Activated CD4-positive, CD25-positive, alpha-beta regulatory T cell treated with anti-CD3 and anti-CD28 coated beads, Interleukin-2, amount 50 U/mL, for 16 hours (primary cell): ENCODE measurements around the gene ASPDH.
A peak's percentile ranks its signal among the peaks of the same experiment; 100 is the strongest.

ENCODE experiments used
- DNase-seq: peaks from one replicate; pipeline ENCODE4 v3.0.0-alpha.2; 2020; ENCODE audit warnings: low read depth, low spot score

Gene ASPDH

DNA sequence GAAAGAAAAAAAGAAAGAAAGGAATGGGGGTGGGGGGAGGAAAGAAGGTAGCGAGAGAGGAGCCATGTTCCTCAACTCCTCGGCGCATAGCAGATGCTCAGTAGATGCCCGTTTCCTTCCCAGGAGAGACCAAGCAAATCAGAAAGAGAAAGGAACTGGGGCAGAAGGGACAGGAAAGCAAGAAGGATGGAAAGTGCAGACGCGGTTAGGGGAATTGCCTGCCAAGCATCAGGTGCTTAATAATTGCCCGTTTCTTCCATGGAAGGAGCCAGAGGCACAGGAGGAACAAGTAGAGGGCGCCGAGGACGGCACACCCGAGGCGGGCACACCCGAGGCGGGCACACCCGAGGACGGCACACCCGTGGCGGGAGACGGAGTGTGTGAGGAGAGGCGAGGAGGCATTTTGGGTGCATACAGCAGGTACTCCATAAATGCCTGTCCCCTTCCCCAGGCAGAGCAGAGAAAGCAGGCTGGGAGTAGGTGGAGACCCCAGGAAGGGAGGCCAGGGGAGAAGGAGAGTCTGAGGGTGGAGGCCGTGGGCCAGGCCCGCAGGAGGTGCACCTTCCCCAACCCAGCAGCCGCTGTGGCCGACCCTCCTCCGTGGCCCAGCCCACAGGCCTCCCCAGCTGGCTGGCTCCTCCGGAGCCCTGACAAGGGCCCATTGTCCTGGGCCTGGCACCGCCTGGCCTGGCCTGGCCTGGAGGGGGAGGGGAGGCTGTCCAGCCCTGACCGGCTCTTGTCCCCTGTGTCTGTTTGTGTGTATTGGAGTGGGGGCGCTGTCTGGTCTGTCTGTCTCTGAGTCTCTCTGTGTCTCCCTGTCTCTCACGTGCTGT lies 17.3 kb downstream of the ASPDH start:
- DNase-seq, result no peak

DNA sequence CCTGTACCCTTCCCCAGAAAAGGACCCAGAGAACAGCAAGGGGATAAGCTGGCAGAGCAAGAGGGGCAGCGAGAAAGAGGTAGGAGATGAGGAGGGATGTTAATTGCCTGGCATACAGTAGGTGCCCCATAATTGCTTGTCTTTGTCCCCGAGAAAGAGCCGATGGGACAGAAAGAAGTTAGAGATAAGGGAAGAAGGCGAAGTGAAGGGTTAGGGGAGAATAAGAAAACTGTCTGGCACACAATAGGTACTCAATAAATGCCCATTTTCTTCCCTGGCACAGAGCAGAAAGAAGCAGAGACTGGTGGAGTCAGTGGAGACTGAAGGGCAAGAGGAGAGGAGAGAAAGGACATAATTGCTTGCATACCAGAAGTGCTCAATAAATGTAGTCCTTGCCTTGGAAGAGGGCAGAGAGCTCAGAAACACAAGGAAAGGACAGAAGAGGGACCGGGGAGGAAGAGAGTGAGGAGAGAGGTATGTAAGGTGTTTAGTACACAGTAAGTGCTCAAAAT lies 18.6 kb downstream of the ASPDH start:
- no peak for DNase-seq

DNA sequence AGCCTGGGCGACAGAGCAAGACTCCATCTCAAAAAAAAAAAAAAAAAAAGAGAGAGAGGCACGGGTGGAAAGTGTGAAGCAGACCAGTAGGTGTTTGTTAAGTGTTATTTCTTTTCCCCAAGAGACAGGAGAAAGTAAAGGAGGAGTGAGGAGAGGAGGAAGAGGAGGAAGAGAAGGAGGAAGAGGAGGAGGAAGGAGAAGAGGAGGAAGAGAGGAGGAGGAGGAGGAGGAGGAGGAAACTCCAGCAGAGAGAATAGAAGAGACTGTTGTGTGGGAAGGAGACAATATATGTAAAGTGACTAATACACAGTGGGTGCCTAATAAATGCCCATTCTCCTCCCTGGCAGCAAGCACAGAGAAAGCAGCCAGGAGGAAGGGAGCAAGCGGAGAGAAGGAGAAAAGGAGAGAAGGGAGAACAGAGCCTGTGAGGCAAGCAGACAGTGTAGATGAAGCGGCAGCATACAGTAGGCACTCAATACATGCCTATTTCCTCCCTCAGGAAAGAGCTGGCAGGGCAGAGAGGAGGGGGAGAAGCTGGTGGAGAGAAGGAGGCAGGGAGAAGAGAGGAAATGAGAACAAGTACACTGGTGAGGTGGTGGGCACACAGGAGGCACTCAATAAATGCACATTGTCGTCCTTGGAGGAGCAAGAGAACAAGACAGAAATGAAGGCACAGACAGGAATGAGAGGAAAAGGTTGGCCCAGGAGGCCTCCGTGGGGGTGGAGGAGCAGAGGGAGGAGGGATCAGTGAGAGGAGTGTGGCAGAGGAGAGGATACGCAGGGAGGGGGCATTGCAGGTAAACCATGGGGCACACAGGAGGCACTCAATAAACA lies 19.3 kb downstream of the ASPDH start:
- DNase-seq, result no peak

DNA sequence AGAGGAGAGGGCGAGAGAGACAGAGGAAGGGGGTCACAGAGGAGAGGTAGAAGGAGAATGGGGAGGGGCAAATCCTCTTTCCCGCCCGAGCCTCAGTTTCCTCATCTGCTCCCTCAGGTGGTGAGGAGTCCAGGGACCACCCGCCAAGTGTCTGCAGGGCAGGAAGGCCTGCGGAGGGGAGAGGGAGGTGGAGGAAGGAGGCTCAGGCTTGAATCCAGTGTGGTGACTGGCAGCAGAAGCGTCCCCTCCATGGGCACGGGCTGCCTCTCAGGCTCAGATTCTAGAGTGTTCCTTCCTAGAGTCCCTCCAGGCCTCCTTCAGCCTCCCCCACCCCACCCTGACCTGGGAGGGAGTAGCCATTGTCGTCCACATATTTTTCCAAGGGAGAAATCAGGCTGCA lies 20.5 kb downstream of the ASPDH start:
- DNase-seq, result no peak

DNA sequence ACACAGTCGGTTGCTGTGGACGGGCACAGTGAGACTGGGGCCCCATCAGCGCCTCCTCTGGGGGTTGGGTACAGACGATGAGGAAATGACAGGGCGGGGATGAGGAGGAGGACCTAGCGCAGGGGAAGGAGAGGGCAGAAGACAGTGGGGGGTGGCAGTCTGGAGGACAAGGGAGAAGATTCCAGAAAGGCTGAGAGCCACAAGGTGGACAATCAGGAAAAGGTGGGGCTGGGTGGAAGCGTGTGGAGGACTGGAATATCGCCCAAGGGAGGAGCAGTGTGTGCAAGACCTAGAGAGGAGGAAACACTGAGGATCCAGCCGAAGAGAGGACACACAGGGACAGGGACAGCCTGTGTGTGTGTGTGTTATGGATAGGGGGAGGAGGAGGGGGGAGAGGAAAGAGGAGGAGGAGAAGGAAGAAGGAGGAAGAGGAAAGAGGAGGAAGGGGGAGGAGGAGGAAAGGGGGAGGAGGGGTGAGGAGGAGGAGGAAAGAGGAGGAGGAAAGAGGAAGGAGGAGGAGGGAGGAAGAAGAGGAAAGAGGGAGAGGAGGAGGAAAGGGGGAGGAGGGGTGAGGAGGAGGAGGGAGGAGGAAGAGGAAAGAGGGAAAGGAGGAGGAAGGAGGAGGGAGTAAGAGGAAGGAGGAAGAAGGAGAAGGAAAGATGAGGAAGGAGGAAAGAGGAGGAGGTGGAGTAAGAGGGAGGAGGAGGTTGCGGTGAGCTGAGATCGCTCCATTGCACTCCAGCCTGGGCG lies 21.2 kb downstream of the ASPDH start:
- DNase-seq, result no peak

DNA sequence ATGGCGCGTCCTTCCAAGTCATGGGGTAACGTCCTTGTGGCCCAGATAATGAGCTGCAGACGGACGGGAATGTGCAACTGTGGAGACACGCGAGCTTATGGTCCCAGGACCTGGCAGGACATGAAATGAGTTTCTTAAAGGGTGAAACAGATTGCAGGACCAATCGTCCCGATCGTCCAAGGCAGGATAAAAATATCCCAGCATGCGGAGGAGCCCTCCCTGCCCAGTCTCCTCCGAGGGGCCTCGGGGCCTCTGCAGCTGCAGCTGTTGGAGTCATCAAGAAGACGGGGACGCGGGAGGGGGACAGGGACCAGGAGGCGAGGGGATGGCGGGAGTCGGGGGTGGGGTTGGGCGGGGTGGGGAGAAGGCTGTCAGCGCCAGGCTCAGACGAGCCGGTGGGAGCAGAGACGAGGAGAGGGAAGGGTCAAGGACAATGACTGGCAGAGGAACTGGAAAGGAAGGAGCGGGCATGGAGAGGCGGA lies 22.7 kb downstream of the ASPDH start:
- DNase-seq, result no peak

DNA sequence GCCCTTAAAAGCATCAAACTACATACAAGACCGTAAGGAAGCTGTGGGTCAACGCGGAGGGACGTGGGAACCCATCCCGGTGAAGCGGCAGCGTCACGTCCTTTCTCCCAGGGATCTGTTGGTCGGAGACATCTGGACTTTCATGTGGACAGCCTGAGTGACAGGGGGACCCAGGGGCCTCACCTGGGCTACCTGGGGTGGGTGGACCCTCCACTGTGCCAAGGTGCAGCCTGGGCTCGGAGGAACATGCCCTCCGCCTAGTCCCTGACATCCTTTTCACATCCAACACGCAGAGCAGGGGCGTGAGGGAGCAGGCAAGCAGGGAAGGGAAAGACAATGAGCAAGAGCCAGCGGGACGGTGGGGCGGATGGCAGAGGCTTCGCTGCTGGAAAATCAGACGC lies 23.3 kb downstream of the ASPDH start:
- DNase-seq, result no peak

DNA sequence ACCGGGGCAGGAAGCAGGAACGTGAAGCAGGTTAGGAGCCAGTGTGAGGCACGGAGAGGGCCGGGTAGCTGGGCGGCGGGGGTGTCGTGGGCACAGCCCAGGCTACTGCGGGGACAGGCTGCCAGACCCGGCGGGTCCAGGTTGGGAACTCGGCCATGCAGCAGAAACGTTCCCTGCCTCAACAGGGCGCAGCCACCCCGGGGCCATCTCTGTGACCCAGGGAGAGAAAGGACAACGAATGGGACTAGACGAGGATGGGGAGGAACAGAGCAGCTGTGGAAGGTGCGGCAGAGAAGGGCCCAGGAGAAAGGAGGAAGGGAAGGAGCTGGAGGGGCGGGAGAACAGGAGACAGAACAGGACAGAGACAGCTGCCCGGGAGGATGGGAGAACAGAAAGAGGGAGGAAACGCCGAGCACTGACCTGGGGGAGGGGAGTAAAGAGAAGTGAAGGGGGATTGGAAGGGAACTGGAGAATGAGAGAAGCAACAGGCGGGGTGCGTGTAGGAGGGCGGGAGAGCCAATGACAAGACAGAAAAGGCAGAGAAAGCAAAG lies 24.2 kb downstream of the ASPDH start:
- no peak for DNase-seq

DNA sequence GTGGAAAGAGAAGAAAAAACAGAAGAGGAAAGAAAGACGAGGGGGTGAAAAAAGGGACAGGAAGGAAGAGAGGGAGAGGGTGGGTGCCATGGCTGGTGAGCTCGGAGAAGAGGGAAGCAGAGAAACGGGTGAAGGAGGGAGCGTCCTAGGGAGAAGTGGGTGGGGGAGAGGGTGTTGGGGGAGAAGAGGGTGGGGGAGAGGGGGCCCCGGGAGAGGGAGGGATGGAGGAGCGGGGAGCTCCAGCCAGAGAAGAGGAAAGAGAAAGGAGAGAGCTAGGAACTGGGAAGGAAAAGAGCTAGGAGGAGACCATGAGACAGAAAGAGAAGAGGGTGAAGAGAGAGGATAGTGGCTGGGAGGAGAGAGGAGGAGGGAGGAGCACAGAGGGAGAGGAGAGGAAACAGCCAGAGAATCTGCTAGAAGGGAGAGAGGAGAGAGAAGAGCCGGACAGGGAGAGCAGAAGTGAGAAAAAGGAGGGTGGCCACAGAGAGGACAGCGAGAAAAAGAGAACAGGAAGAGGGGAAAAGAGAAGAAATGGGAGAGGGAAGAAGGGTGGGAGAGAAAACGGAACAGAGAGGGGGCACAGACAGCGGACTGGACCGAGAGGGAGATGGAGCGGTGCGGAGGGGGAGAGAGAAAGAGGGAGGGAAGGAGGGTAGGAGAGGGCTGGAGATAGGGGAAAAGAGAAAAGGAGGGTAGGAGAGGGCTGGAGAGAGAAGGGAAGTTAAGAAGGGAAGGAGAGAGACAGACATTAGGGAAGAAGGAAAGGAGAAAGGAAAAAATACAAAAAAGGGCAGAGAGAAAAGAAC lies 25.1 kb downstream of the ASPDH start:
- DNase-seq, result no peak

DNA sequence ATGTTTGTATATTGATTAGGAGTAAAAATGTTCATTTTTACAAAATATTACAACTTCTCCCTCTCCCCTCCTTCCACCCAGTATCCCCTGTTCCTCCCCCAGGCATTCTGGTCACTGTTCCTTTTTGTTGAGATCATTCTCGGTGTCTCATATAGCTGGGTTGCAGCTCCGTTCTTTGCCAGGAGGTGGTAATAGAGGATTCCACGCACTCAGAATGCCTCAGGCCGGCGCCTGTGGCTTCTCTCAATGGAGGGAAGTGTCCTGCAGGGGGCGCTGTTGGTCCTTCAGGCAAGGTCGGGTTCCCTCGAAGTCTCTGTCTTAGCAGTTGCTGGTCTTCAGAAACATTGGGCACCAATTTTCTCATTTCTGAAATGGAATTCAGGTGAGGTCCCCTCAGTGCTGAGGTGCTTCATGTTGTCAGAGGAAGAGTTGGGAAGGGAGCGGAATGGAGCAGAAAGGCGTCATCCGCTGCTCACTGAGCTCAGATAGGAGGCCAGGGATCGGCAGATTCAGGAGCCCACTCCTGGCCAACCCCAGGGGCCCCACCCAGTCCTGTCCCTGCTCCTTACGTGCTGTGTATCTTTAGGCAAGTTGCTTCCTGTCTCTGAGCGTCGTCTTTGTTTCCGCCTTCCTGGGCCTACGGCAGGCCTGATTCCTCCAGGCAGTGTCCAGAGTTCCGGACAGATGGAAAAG lies 26.7 kb downstream of the ASPDH start:
- DNase-seq, result peak; percentile 19

DNA sequence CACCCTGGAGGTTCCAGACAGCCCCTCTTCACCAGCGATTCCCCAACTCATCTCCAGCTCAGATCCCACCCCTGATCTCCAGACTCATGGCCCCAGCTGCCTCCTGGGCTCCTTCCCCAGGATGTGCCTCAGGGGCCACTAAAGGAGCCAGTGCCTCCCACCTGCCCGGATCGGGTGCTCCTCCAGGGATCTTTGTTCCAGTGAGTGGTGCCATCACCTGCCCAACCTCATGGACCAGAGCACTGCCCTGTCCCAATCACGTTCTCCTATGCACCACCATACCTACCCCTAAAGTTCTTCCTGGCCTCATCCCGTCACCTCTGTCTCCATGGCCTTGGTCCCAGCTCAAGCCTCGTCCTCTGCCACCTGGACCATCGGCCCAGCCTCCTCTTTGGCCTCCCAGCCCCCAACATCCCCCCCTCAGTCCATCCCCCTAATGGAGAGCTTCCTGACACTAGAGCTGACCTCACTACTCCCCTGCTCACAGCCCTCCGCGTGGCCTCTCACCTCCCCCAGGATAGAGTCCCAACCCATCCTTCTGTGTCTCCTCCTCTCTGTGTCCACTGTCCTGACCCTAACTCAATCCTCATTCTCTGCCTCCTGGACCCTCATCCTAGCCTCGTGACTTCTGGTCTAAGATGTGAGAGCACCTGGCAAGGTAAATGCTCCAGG lies 28.3 kb downstream of the ASPDH start:
- no peak for DNase-seq

DNA sequence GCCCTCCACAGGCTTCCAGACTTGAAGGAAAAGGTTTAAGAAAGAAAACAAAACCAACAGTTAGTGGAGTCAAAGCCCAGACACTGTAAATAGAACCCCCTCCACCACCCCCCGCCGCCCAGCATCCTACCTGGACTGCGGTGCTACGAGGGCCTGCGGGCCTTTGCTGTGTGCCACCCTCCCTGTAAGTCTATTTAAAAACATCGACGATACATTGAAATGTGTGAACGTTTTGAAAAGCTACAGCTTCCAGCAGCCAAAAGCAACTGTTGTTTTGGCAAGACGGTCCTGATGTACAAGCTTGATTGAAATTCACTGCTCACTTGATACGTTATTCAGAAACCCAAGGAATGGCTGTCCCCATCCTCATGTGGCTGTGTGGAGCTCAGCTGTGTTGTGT lies 30.8 kb downstream of the ASPDH start:
- DNase-seq, result no peak

DNA sequence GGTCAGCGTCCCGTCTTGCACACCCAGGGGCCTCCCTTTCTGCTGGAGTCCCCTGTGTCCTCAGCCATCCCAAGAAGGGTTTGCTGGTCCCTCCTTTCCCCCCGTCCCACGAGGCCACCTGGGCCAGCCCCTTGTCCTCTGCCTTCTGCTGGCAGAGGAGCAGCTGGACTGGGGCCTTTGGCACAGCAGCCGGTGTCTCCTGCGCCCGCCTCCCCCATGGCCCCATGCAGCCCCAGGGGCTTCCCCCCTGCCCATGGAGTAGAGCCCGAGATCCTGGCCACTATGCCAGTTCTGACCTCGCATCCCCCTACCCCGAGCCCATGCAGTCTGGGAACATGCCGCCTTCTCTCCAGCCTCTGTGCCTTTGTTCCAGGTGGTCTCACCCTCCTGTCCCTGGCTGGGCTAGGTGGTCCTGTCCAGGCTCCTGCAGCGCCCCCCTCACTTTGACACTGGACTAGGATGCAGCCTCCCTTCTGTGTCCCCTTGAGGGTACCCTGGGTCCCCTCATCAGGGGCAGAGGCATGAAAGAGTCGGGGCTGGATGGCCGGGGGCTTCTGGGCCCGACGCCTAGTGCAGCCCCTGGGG lies 31.4 kb downstream of the ASPDH start:
- no peak for DNase-seq

DNA sequence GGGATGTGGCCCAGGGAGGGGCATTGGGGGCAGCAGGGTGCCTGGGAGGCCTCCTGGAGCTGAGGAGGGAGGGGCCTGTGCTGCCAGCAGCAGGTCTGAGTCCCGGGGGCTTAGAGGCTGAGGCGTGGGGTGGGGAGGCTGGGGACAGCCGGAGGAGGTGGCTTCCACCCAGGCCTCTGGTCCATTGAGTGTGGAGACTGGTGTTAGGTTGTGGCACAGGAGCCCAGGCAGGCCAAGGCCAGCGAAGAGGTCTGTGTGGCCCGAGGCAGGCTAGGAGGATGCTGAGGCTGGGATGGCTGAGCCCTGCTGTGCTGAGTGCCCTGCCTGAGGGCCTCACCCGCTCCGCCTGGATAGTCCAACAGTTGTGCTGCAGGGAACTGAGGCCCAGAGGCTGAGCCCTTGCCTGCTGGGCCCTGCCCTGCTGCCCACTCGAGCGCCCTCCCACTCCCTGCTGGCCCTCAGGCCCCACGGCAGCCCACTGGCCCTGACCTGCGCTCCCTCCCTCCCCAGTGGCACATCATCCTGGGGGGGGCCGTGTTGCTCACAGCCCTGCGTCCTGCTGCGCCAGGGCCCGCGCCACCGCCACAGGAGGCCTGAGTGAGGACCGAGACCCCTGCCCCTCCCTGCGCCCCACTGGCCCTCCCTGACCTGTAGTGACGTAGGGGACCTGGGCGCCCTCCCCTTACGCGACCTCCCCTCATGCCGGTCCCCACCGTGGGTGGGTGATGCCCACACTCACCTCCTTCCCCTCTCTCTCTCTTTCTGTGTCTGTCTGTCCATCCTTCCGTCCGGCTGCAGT lies 32.2 kb downstream of the ASPDH start:
- DNase-seq, result no peak

DNA sequence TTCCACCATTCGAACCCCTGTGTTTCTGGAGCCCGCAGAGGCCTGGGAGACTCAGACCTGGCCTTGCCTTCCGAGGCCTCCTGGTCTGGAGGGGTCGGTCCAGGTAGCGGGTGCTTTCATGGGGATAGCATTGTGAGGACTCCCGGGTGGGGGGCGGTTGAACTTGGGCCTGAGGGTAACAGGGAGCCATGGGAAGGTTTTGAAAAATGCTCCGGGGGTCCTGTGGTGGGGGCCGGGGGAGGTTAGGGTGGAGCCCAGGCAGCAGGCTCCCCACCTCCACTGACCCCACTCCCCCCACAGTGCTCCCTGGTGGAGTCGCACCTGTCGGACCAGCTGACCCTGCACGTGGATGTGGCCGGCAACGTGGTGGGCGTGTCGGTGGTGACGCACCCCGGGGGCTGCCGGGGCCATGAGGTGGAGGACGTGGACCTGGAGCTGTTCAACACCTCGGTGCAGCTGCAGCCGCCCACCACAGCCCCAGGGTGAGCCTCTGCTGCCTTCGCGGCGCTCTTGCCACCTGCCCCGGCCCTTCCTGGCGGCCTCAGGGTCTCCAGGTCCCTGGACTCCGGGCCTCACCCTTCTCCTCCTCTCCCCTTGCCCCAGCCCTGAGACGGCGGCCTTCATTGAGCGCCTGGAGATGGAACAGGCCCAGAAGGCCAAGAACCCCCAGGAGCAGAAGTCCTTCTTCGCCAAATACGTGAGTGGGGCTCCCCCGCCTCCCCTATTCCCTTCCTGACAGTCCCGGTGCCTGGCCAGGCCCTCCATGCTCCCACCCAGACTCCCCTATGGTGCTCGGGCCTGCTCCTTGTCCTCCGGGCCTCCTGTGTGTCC lies 33.2 kb downstream of the ASPDH start:
- no peak for DNase-seq

DNA sequence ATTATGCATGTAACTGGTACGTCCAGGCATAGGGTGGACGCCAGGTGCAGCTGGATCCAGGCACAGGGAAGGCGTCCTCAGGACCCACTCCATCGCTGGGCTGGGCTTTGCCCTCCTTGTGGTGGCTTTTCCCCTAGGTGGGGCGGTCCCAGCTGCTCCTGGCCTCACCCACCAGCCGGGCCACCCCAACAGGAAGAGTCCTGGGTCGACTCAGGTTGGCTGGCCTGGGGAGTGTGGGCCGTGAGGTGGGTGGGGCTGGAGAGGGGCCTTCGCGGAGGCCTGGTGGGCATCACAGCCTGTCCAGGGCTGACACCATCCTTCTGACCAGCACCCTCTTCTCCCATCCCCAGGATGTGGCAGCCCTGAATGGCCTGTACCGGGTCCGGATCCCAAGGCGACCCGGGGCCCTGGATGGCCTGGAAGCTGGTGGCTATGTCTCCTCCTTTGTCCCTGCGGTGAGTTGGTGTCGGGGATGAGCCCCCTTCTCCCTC lies 33.9 kb downstream of the ASPDH start:
- no peak for DNase-seq
